Type B pancreatic cell (in vitro differentiated cells): Measurements from ENCODE around the gene GTF2H4. TPM values are rescaled to one million over a fixed set of nuclear protein-coding genes. Genes with fewer than 3 reads are reported as not detected.
"Not testable (repeated sequence)": the region's sequence is repeated elsewhere in the genome, so short reads cannot be mapped to it uniquely, and the experiment has no call there.

Source experiments
- DNase-seq: peaks from one replicate; pipeline ENCODE4 v3.0.0; 2021; ENCODE audit warnings: mixed read lengths; ENCODE audit not compliant: unreplicated experiment; ENCODE audit errors: extremely low spot score
- H3K27ac Mint-ChIP-seq: 2 replicates; pipeline ENCODE4 v1.8.0; 2021; ENCODE audit warnings: mild to moderate bottlenecking, mixed read lengths
- H3K27me3 Mint-ChIP-seq: 2 replicates; pipeline ENCODE4 v1.8.0; 2021; ENCODE audit warnings: mixed read lengths
- H3K36me3 Mint-ChIP-seq: 2 replicates; pipeline ENCODE4 v1.8.0; 2021; ENCODE audit warnings: mixed read lengths
- H3K4me1 Mint-ChIP-seq: one replicate; pipeline ENCODE4 v1.8.0; 2021; ENCODE audit warnings: mixed read lengths; ENCODE audit not compliant: unreplicated experiment
- H3K4me3 Mint-ChIP-seq: 2 replicates; pipeline ENCODE4 v1.8.0; 2021; ENCODE audit warnings: mild to moderate bottlenecking, mixed read lengths
- H3K9me3 Mint-ChIP-seq: 2 replicates; pipeline ENCODE4 v1.8.0; 2021; ENCODE audit warnings: mixed read lengths
- CTCF ChIP-seq: fragments of 200-600 bp; sonication (generic); conservative IDR thresholded peaks from 2 replicates; pipeline ENCODE4 v1.5.0; 2021; ENCODE audit warnings: antibody characterized with exemption, mild to moderate bottlenecking
- total RNA-seq: library from RNA; stranded (reverse); gene quantifications from 2 replicates; pipeline ENCODE4 v1.2.1, GENCODE V29; 2021; ENCODE audit warnings: low replicate concordance

Gene GTF2H4
- total RNA-seq, 1 donor from 2014 or later = 78.7 TPM

- Mint-ChIP-seq H3K36me3 (peaks cover 5% of the 10 kb centered on the region), H3K4me1 (no peaks in the 10 kb centered on the region), H3K4me3 (no peak overlapping the region), H3K27ac (no peak overlapping the region), H3K27me3 (no peaks in the 10 kb centered on the region), H3K9me3 (peaks cover 30% of the 10 kb centered on the region)
- no peak for TF ChIP-seq CTCF
- DNase-seq = no peak
Measured at GRCh38 chr6:30870546-30870945, 37.5 kb upstream of the GTF2H4 start.

- H3K4me1 Mint-ChIP-seq = no peaks in the 10 kb centered on the region
- H3K27ac Mint-ChIP-seq = no peak overlapping the region
- no peak for DNase-seq
- peaks cover 30% of the 10 kb centered on the region for H3K9me3 Mint-ChIP-seq
- no peak for TF ChIP-seq CTCF
- peaks cover 5% of the 10 kb centered on the region for H3K36me3 Mint-ChIP-seq
- H3K27me3 Mint-ChIP-seq = no peaks in the 10 kb centered on the region
- H3K4me3 Mint-ChIP-seq = no peak overlapping the region
Measured at GRCh38 chr6:30871592-30872183, 36.3 kb upstream of the GTF2H4 start.

GRCh38 chr6:30873137-30873640 is 34.8 kb upstream of the GTF2H4 start:
- Mint-ChIP-seq H3K27ac (no peak overlapping the region), H3K9me3 (peaks cover 30% of the 10 kb centered on the region), H3K4me1 (peaks cover 10% of the 10 kb centered on the region), H3K4me3 (no peak overlapping the region), H3K36me3 (peaks cover 5% of the 10 kb centered on the region), H3K27me3 (no peaks in the 10 kb centered on the region)
- DNase-seq = no peak
- TF ChIP-seq CTCF = no peak

- not testable (repeated sequence) for H3K4me3 Mint-ChIP-seq, DNase-seq, H3K27ac Mint-ChIP-seq, H3K27me3 Mint-ChIP-seq, H3K36me3 Mint-ChIP-seq
- Mint-ChIP-seq H3K4me1 (peaks cover 16% of the 10 kb centered on the region), H3K9me3 (peaks cover 26% of the 10 kb centered on the region)
Measured at GRCh38 chr6:30873795-30874194, 34.2 kb upstream of the GTF2H4 start.

- H3K27me3 Mint-ChIP-seq = no peaks in the 10 kb centered on the region
- peaks cover 5% of the 10 kb centered on the region for H3K36me3 Mint-ChIP-seq
- H3K27ac Mint-ChIP-seq = no peak overlapping the region
- no peak for DNase-seq
- TF ChIP-seq CTCF = no peak
- no peak overlapping the region for H3K4me3 Mint-ChIP-seq
- peaks cover 19% of the 10 kb centered on the region for H3K9me3 Mint-ChIP-seq
- peaks cover 24% of the 10 kb centered on the region for H3K4me1 Mint-ChIP-seq
Measured at GRCh38 chr6:30875244-30876038, 32.6 kb upstream of the GTF2H4 start.

GRCh38 chr6:30876039-30876730 is 31.8 kb upstream of the GTF2H4 start:
- Mint-ChIP-seq H3K27me3 (no peaks in the 10 kb centered on the region), H3K27ac (no peak overlapping the region), H3K9me3 (peaks cover 13% of the 10 kb centered on the region), H3K4me1 (peaks cover 30% of the 10 kb centered on the region), H3K36me3 (peaks cover 5% of the 10 kb centered on the region), H3K4me3 (peak overlapping the region; percentile 15)
- TF ChIP-seq CTCF = no peak
- no peak for DNase-seq
